Measurements from ENCODE around the gene TCEANC. TPM values are rescaled to one million over a fixed set of nuclear protein-coding genes. Genes with fewer than 3 reads are reported as not detected.
"Not testable (repeated sequence)": the region's sequence is repeated elsewhere in the genome, so short reads cannot be mapped to it uniquely, and the experiment has no call there.

Gene TCEANC
- total RNA-seq, 4 donors from 2014 or later, result 2.7 to 5.3 (median 4.0) TPM

GRCh38 chrX:13670197-13670596 lies 17.3 kb downstream of the TCEANC start:
- H3K4me1 ChIP-seq, result peaks cover 0 to 14% (median 0%) of the 10 kb centered on the region in 3 donors
- TF ChIP-seq EP300 (IDR thresholded peaks at IDR 0.05) (no peak), POLR2A (IDR thresholded peaks at IDR 0.05) (no peak), POLR2AphosphoS5 (IDR thresholded peaks at IDR 0.05) (no peak)
- TF ChIP-seq, protein P1, sequence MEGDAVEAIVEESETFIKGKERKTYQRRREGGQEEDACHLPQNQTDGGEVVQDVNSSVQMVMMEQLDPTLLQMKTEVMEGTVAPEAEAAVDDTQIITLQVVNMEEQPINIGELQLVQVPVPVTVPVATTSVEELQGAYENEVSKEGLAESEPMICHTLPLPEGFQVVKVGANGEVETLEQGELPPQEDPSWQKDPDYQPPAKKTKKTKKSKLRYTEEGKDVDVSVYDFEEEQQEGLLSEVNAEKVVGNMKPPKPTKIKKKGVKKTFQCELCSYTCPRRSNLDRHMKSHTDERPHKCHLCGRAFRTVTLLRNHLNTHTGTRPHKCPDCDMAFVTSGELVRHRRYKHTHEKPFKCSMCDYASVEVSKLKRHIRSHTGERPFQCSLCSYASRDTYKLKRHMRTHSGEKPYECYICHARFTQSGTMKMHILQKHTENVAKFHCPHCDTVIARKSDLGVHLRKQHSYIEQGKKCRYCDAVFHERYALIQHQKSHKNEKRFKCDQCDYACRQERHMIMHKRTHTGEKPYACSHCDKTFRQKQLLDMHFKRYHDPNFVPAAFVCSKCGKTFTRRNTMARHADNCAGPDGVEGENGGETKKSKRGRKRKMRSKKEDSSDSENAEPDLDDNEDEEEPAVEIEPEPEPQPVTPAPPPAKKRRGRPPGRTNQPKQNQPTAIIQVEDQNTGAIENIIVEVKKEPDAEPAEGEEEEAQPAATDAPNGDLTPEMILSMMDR (IDR thresholded peaks at IDR 0.05), result no peak
- no peaks in the 10 kb centered on the region for H3K9me3 ChIP-seq
- H3K4me3 ChIP-seq, result no peak overlapping the region
- no peaks in the 10 kb centered on the region for H3K36me3 ChIP-seq
- 92 to 100% methylated on average over 2 to 5 of the region's 5 CpGs for WGBS, 2 donors (ENCODE audit: low coverage in 1 of 2)
- H3K27me3 ChIP-seq, result no peaks in the 10 kb centered on the region
- ATAC-seq, result no peak
- no peak overlapping the region for H3K27ac ChIP-seq

- no peaks in the 10 kb centered on the region for H3K9me3 ChIP-seq
- no peaks in the 10 kb centered on the region for H3K27me3 ChIP-seq
- TF ChIP-seq, protein P1 (IDR thresholded peaks at IDR 0.05), result no peak
- TF ChIP-seq POLR2AphosphoS5 (IDR thresholded peaks at IDR 0.05) (no peak), EP300 (IDR thresholded peaks at IDR 0.05) (no peak), POLR2A (IDR thresholded peaks at IDR 0.05) (no peak)
- no peak for ATAC-seq
- no peaks in the 10 kb centered on the region for H3K36me3 ChIP-seq
- H3K27ac ChIP-seq, result no peak overlapping the region
- no peak overlapping the region for H3K4me3 ChIP-seq
- H3K4me1 ChIP-seq, result no peaks in the 10 kb centered on the region
Observed at GRCh38 chrX:13673016-13673415, 20.1 kb downstream of the TCEANC start.

- Histone ChIP-seq H3K27ac (no peak overlapping the region), H3K27me3 (no peaks in the 10 kb centered on the region), H3K36me3 (no peaks in the 10 kb centered on the region), H3K4me3 (no peak overlapping the region), H3K9me3 (no peaks in the 10 kb centered on the region), H3K4me1 (no peaks in the 10 kb centered on the region)
- TF ChIP-seq EP300 (IDR thresholded peaks at IDR 0.05) (no peak), POLR2A (IDR thresholded peaks at IDR 0.05) (no peak), POLR2AphosphoS5 (IDR thresholded peaks at IDR 0.05) (no peak)
- TF ChIP-seq, protein P1 (IDR thresholded peaks at IDR 0.05), result no peak
- ATAC-seq, result no peak
Observed at GRCh38 chrX:13676885-13677284, 23.9 kb downstream of the TCEANC start.

DNA sequence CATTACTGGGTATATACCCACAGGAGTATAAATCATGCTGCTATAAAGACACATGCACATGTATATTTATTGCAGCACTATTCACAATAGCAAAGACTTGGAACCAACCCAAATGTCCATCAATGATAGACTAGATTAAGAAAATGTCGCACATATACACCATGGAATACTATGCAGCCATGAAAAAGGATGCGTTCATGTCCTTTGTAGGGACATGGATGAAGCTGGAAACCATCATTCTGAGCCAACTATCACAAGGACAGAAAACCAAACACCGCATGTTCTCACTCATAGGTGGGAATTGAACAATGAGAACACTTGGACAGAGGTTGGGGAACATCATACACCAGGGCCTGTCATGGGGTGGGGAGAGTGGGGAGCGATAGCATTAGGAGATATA lies 26.8 kb downstream of the TCEANC start:
- H3K27ac ChIP-seq, H3K27me3 ChIP-seq, H3K36me3 ChIP-seq, H3K9me3 ChIP-seq, H3K4me3 ChIP-seq, H3K4me1 ChIP-seq, ATAC-seq: not testable (repeated sequence)
- 86 to 100% methylated on average over 1 of the region's 4 CpGs for WGBS, 2 donors (ENCODE audit: low coverage in 1 of 2)

DNA sequence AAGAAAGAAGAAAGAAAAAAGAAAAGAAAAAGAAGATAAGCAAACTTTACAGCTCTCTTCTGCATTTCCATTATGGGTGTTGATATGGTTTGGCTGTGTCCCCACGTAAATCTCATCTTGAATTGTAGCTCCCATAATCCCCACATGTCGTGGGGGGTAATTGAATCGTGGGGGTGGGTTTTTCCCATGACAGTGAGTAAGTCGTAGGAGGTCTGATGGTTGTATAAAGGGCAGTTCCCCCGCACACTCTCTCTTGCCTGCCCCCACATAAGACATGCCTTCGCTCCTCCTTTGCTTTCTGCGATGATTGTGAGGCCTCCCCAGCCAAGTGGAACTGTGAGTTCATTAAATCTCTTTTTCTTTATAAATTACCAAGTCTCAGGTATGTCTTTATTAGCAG lies 28.7 kb downstream of the TCEANC start:
- WGBS, 2 donors (ENCODE audit: low coverage in 1 of 2), result 59 to 100% methylated on average over 4 to 7 of the region's 7 CpGs
- H3K36me3 ChIP-seq, result no peaks in the 10 kb centered on the region
- no peaks in the 10 kb centered on the region for H3K9me3 ChIP-seq
- H3K4me3 ChIP-seq, result no peak overlapping the region
- no peak for ATAC-seq
- H3K4me1 ChIP-seq, result no peaks in the 10 kb centered on the region
- H3K27me3 ChIP-seq, result no peaks in the 10 kb centered on the region
- TF ChIP-seq EP300 (IDR thresholded peaks at IDR 0.05), result no peak
- TF ChIP-seq POLR2A (IDR thresholded peaks at IDR 0.05), result no peak
- TF ChIP-seq POLR2AphosphoS5 (IDR thresholded peaks at IDR 0.05), result no peak
- TF ChIP-seq, protein P1 (IDR thresholded peaks at IDR 0.05), result no peak
- H3K27ac ChIP-seq, result no peak overlapping the region

GRCh38 chrX:13684361-13684760 lies 31.4 kb downstream of the TCEANC start:
- no peaks in the 10 kb centered on the region for H3K27me3 ChIP-seq
- TF ChIP-seq POLR2AphosphoS5 (IDR thresholded peaks at IDR 0.05), result no peak
- TF ChIP-seq, protein P1 (IDR thresholded peaks at IDR 0.05), result no peak
- TF ChIP-seq POLR2A (IDR thresholded peaks at IDR 0.05), result no peak
- TF ChIP-seq EP300 (IDR thresholded peaks at IDR 0.05), result no peak
- no peaks in the 10 kb centered on the region for H3K9me3 ChIP-seq
- no peak for ATAC-seq
- H3K36me3 ChIP-seq, result no peaks in the 10 kb centered on the region
- 83 to 90% methylated on average over 4 of the region's 4 CpGs for WGBS, 2 donors (ENCODE audit: low coverage in 1 of 2)
- no peak overlapping the region for H3K27ac ChIP-seq
- H3K4me1 ChIP-seq, result no peaks in the 10 kb centered on the region
- no peak overlapping the region for H3K4me3 ChIP-seq

All from gastroesophageal sphincter (tissue), 4 donors.